H1 (cell line): Measurements from ENCODE around the gene PKN1. TPM values are rescaled to one million over a fixed set of nuclear protein-coding genes. Genes with fewer than 3 reads are reported as not detected.

Experiments
- BCL11A ChIP-seq, 2 experiments: IDR thresholded peaks; one replicate each; pipeline ENCODE4 v1.6.1; 2011; ENCODE audit warnings: low read depth in 2 of 2, low read length in 2 of 2, mild to moderate bottlenecking in 2 of 2
- CREB1 ChIP-seq: IDR thresholded peaks from 2 replicates; pipeline ENCODE4 v1.6.1; 2012; ENCODE audit warnings: inconsistent platforms
- RNF2 ChIP-seq: fragments of 200-900, 300-1000 bp; sonication (generic); IDR thresholded peaks from 2 replicates; pipeline ENCODE4 v1.7.1; 2016; ENCODE audit warnings: borderline replicate concordance, low read depth, mild to moderate bottlenecking, antibody characterized with exemption, low read length; ENCODE audit not compliant: poor library complexity, severe bottlenecking; ENCODE audit errors: missing control alignments
- RXRA ChIP-seq: IDR thresholded peaks from 2 replicates; pipeline ENCODE4 v1.6.1; 2011; ENCODE audit warnings: low read depth, mild to moderate bottlenecking, low read length, moderate library complexity; ENCODE audit not compliant: insufficient read depth
- SP1 ChIP-seq: IDR thresholded peaks from 2 replicates; pipeline ENCODE4 v1.6.1; 2011; ENCODE audit warnings: low read depth, low read length
- TAF1 ChIP-seq: IDR thresholded peaks from 2 replicates; pipeline ENCODE4 v1.6.1; 2011; ENCODE audit warnings: mild to moderate bottlenecking, low read depth, low read length
- polyA plus RNA-seq, 7 experiments: library from polyadenylated mRNA; depleted of rRNA in 3 of 7; stranded (reverse) in 5 of 7; unstranded in 2 of 7; fragments of >200 nt in 5 of 7; fragments of 200-250 nt in 2 of 7; gene quantifications; 1 replicate in 5 of 7; 2 replicates in 1 of 7; 4 replicates in 1 of 7; pipeline versions ENCODE4 v1.2.1 to v1.2.3, GENCODE V29; 2011 to 2013; ENCODE audit warnings: missing spikeins in 2 of 7, mixed read lengths in 2 of 7
- total RNA-seq: library from RNA; stranded (reverse); fragmentation: NEBNext Ultra II Directional; extraction: Animal tissue kit (Norgen Biotek cat#: 25700); gene quantifications from 2 replicates; pipeline ENCODE4 v1.2.1, GENCODE V29; 2021

PKN1 gene
- total and polyA plus RNA-seq, 2 of the 8 experiments (the other 6 are each of a cell fraction or from before 2014, with no cell fraction given), result 65.2 to 162 TPM

DNA sequence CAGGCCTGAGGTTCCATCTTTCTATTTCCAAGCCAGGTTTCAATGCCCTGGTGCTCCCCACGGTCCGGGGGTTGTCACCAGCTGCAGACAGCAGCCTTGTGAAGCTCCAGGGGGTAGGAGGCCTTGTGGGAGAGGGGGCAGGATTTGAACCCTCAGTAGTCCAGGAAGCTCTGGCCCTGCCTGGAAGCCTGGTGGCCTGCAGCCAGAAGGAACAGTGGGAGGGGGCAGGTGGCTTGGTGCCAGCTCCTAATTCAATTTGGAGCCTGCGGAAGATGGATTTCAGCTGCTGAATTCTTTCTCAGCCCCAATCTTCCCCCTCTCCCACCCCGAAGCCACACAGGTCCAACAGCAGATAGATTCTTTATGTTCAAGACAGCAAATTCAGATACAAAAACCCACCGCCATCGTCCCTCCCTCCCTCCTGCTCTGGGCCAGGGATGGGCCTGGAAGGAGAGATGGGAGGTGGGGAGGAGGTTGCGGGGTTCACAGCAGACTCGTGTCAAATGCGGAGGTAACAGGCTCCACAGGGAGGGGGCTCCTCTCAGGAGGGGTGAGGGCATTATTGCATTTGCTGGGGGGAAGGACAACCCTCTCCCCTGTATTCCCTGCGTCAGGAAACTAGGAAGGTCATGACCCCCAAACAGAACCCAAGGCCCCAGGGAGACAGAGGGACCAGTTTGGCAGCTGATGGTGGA, 44.5 kb downstream of the PKN1 start (continued):
- TF ChIP-seq RNF2 (no peak), BCL11A (IDR thresholded peaks at IDR 0.05; ENCODE audit: low read depth in 2 of 2, low read length in 2 of 2) (no peak), SP1 (no peak), TAF1 (no peak), CREB1 (no peak), RXRA (no peak)
